Measurements from ENCODE around the gene CNGA1. TPM values are rescaled to one million over a fixed set of nuclear protein-coding genes. Genes with fewer than 3 reads are reported as not detected.

CNGA1 gene
- total RNA-seq, 1 experiment from 2014 or later: not detected

GRCh38 chr4:48032721-48033120 is 16.2 kb upstream of the CNGA1 start:
- no peak overlapping the region for H3K4me3 Mint-ChIP-seq (ENCODE audit: unreplicated experiment)
- CTCF ChIA-PET: interaction anchor here (1.1 to 4.8 kb wide), 6 partner anchors 11 to 76 kb away, joined by 3 to 42 read pairs (median 16); no protein-coding TSS in a partner anchor
- BruUV-seq (replicated peaks): no TSS peak

GRCh38 chr4:48031802-48032525 is 15.5 kb upstream of the CNGA1 start:
- no peak for DNase-seq (ENCODE audit: unreplicated experiment)
- TF ChIP-seq, protein P1, sequence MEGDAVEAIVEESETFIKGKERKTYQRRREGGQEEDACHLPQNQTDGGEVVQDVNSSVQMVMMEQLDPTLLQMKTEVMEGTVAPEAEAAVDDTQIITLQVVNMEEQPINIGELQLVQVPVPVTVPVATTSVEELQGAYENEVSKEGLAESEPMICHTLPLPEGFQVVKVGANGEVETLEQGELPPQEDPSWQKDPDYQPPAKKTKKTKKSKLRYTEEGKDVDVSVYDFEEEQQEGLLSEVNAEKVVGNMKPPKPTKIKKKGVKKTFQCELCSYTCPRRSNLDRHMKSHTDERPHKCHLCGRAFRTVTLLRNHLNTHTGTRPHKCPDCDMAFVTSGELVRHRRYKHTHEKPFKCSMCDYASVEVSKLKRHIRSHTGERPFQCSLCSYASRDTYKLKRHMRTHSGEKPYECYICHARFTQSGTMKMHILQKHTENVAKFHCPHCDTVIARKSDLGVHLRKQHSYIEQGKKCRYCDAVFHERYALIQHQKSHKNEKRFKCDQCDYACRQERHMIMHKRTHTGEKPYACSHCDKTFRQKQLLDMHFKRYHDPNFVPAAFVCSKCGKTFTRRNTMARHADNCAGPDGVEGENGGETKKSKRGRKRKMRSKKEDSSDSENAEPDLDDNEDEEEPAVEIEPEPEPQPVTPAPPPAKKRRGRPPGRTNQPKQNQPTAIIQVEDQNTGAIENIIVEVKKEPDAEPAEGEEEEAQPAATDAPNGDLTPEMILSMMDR (IDR thresholded peaks at IDR 0.05; ENCODE audit: unreplicated experiment): no peak
- Mint-ChIP-seq H3K36me3 (ENCODE audit: insufficient read depth, unreplicated experiment) (no peaks in the 10 kb centered on the region), H3K9me3 (ENCODE audit: unreplicated experiment) (no peaks in the 10 kb centered on the region), H3K4me3 (ENCODE audit: unreplicated experiment) (no peak overlapping the region), H3K27me3 (ENCODE audit: insufficient read depth, unreplicated experiment) (no peaks in the 10 kb centered on the region), H3K4me1 (ENCODE audit: insufficient read depth, unreplicated experiment) (no peaks in the 10 kb centered on the region), H3K27ac (ENCODE audit: low read depth, unreplicated experiment) (no peak overlapping the region)
- CTCF ChIA-PET: interaction anchor here (0.6 to 4.8 kb wide), 5 partner anchors 13 to 55 kb away, joined by 3 to 42 read pairs (median 22); no protein-coding TSS in a partner anchor
- POLR2A ChIA-PET: interaction anchor here (2.5 kb wide), 1 partner anchor 14 kb away, joined by 8 read pairs; no protein-coding TSS in a partner anchor
- intact Hi-C loops (cut with micrococcal nuclease): no loop called here
- no TSS peak for BruUV-seq (replicated peaks)

More at GRCh38 chr4:48032721-48033120, 16.2 kb upstream of the CNGA1 start:
- no peaks in the 10 kb centered on the region for H3K4me1 Mint-ChIP-seq (ENCODE audit: insufficient read depth, unreplicated experiment)
- no peak overlapping the region for H3K27ac Mint-ChIP-seq (ENCODE audit: low read depth, unreplicated experiment)
- POLR2A ChIA-PET: interaction anchor here (0.7 to 2.5 kb wide), 3 partner anchors 14 to 107 kb away, joined by 3 to 8 read pairs (median 3); no protein-coding TSS in a partner anchor
- intact Hi-C loops (cut with micrococcal nuclease): no loop called here
- no peaks in the 10 kb centered on the region for H3K9me3 Mint-ChIP-seq (ENCODE audit: unreplicated experiment)
- DNase-seq (ENCODE audit: unreplicated experiment): no peak
- H3K36me3 Mint-ChIP-seq (ENCODE audit: insufficient read depth, unreplicated experiment): no peaks in the 10 kb centered on the region
- TF ChIP-seq, protein P1 (IDR thresholded peaks at IDR 0.05; ENCODE audit: unreplicated experiment): no peak
- no peaks in the 10 kb centered on the region for H3K27me3 Mint-ChIP-seq (ENCODE audit: insufficient read depth, unreplicated experiment)

DNA sequence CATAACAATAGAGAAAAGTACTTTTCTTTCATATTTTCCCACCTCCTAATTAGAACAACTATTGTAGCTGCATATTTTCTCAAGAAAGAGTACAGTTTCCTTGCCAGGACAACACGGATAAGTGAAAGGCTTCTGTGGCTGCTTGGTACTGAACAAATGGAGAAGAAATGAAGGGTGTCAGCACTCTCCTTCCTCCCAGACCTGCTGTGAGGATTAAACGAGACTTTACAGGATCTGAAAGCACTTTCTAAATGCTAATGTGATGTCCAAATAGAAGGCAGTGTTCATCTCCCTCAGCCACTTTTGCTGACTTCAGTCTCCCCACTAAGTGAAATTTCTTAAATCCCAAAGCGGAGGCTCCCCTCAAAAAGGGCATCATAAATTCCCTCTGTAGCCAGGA is 14.0 kb upstream of the CNGA1 start:
- Mint-ChIP-seq H3K4me1 (ENCODE audit: insufficient read depth, unreplicated experiment) (no peaks in the 10 kb centered on the region), H3K4me3 (ENCODE audit: unreplicated experiment) (no peak overlapping the region), H3K36me3 (ENCODE audit: insufficient read depth, unreplicated experiment) (peaks cover 8% of the 10 kb centered on the region), H3K27me3 (ENCODE audit: insufficient read depth, unreplicated experiment) (no peaks in the 10 kb centered on the region), H3K9me3 (ENCODE audit: unreplicated experiment) (no peaks in the 10 kb centered on the region), H3K27ac (ENCODE audit: low read depth, unreplicated experiment) (no peak overlapping the region)
- ChIA-PET POLR2A (interaction anchor here (0.9 to 2.5 kb wide), 2 partner anchors 11 to 12 kb away, joined by 3 to 8 read pairs; no protein-coding TSS in a partner anchor), CTCF (no interaction called here)
- no TSS peak for BruUV-seq (replicated peaks)
- TF ChIP-seq, protein P1 (IDR thresholded peaks at IDR 0.05; ENCODE audit: unreplicated experiment): no peak
- DNase-seq (ENCODE audit: unreplicated experiment): no peak
- intact Hi-C loops (cut with micrococcal nuclease): no loop called here

DNA sequence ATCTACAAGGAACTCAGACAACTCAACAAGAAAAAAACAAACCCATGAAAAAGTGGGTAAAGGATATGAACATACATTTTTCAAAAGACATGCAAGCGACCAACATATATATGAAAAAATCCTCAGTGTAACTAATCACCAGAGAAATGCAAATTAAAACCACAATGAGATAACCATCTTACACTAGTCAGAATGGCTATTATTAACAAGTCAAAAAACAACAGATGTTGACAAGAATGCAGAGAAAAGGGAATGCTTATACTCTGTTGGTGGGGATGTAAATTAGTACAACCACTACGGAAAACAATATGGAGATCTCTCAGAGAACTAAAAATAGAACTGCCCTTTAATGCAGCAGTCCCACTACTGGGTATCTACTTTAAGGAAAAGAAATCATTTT is 12.2 kb upstream of the CNGA1 start:
- ChIA-PET CTCF (interaction anchor here (1.0 kb wide), 1 partner anchor 9 kb away, joined by 4 read pairs; no protein-coding TSS in a partner anchor), POLR2A (interaction anchor here (1.8 kb wide), 1 partner anchor 11 kb away, joined by 7 read pairs; no protein-coding TSS in a partner anchor)
- H3K36me3 Mint-ChIP-seq (ENCODE audit: insufficient read depth, unreplicated experiment): peaks cover 17% of the 10 kb centered on the region
- no peaks in the 10 kb centered on the region for H3K27me3 Mint-ChIP-seq (ENCODE audit: insufficient read depth, unreplicated experiment)
- intact Hi-C loops (cut with micrococcal nuclease): no loop called here
- TF ChIP-seq, protein P1 (IDR thresholded peaks at IDR 0.05; ENCODE audit: unreplicated experiment): no peak
- H3K27ac Mint-ChIP-seq (ENCODE audit: low read depth, unreplicated experiment): no peak overlapping the region
- no TSS peak for BruUV-seq (replicated peaks)
- H3K4me3 Mint-ChIP-seq (ENCODE audit: unreplicated experiment): no peak overlapping the region
- H3K9me3 Mint-ChIP-seq (ENCODE audit: unreplicated experiment): no peaks in the 10 kb centered on the region
- H3K4me1 Mint-ChIP-seq (ENCODE audit: insufficient read depth, unreplicated experiment): no peaks in the 10 kb centered on the region
- DNase-seq (ENCODE audit: unreplicated experiment): no peak

Measured in MCF 10A (cell line).